SK-N-SH treated with all-trans-retinoic acid at 6 μM for 48 hours (cell line): ENCODE data around the gene KRT23.

Source experiments
- ATAC-seq: fragments of 200-7000 bp; cut with Tn5 transposase; 3 replicates; pipeline ENCODE4 v1.9.1; 2020; ENCODE audit warnings: mild to moderate bottlenecking, moderate library complexity
- ARNTL ChIP-seq: fragments of 450-650 bp; formaldehyde crosslinking; IDR thresholded peaks from 2 replicates; pipeline ENCODE4 v1.5.0; 2020; ENCODE audit warnings: low read depth, mild to moderate bottlenecking, moderate library complexity, borderline replicate concordance
- CSDC2 ChIP-seq: fragments of 250-450 bp; sonication (Bioruptor Pico); IDR thresholded peaks from 2 replicates; pipeline ENCODE4 v1.5.0; 2020; ENCODE audit warnings: mild to moderate bottlenecking, moderate library complexity
- ISL1 ChIP-seq: fragments of 250-450 bp; sonication (Bioruptor Pico); IDR thresholded peaks from 2 replicates; pipeline ENCODE4 v2.1.2; 2022; ENCODE audit warnings: mild to moderate bottlenecking, moderate library complexity
- OSR1 ChIP-seq: fragments of 250-450 bp; sonication (Bioruptor Pico); IDR thresholded peaks from 2 replicates; pipeline ENCODE4 v1.8.0; 2022; ENCODE audit warnings: moderate library complexity, mild to moderate bottlenecking, inconsistent platforms
- POU6F1 ChIP-seq: fragments of 250-450 bp; sonication (Bioruptor Pico); IDR thresholded peaks from 2 replicates; pipeline ENCODE4 v1.8.0; 2021; ENCODE audit warnings: low read depth, mild to moderate bottlenecking, moderate library complexity, borderline replicate concordance
- PPARA ChIP-seq: fragments of 250-450 bp; sonication (Bioruptor Pico); IDR thresholded peaks from 2 replicates; pipeline ENCODE4 v1.5.0; 2020; ENCODE audit warnings: mild to moderate bottlenecking, borderline replicate concordance
- RARB ChIP-seq: fragments of 250-450 bp; sonication (Bioruptor Pico); IDR thresholded peaks from 2 replicates; pipeline ENCODE4 v1.8.0; 2021; ENCODE audit warnings: mild to moderate bottlenecking, moderate library complexity
- TCF4 ChIP-seq: fragments of 250-450 bp; sonication (Bioruptor Pico); IDR thresholded peaks from 2 replicates; pipeline ENCODE4 v1.8.0; 2021; ENCODE audit warnings: mild to moderate bottlenecking, moderate library complexity, borderline replicate concordance
- TSHZ2 ChIP-seq: fragments of 250-450 bp; sonication (Bioruptor Pico); IDR thresholded peaks from 2 replicates; pipeline ENCODE4 v1.5.0; 2020; ENCODE audit warnings: mild to moderate bottlenecking, moderate library complexity
- ZFP30 ChIP-seq: fragments of 450-650 bp; formaldehyde crosslinking; IDR thresholded peaks from 2 replicates; pipeline ENCODE4 v1.5.0; 2022; ENCODE audit warnings: mild to moderate bottlenecking, moderate library complexity
- ZNF70 ChIP-seq: fragments of 450-650 bp; formaldehyde crosslinking; IDR thresholded peaks from 2 replicates; pipeline ENCODE4 v1.5.0; 2020; ENCODE audit warnings: mild to moderate bottlenecking, moderate library complexity
- ZNF8 ChIP-seq: fragments of 450-650 bp; formaldehyde crosslinking; IDR thresholded peaks from 2 replicates; pipeline ENCODE4 v1.5.0; 2020; ENCODE audit warnings: mild to moderate bottlenecking, moderate library complexity
- TF ChIP-seq, protein P1 (sequence below): fragments of 250-450 bp; sonication (Bioruptor Pico); IDR thresholded peaks from 2 replicates; pipeline ENCODE4 v1.5.1; 2020; ENCODE audit warnings: low read depth, mild to moderate bottlenecking, moderate library complexity
- TF ChIP-seq, protein P2 (sequence below): fragments of 250-450 bp; sonication (Bioruptor Pico); IDR thresholded peaks from 2 replicates; pipeline ENCODE4 v1.5.1; 2021; ENCODE audit warnings: mild to moderate bottlenecking, moderate library complexity

KRT23 gene

GRCh38 chr17:40873801-40874200, 63.6 kb downstream of the KRT23 start:
- no peak for ATAC-seq

DNA sequence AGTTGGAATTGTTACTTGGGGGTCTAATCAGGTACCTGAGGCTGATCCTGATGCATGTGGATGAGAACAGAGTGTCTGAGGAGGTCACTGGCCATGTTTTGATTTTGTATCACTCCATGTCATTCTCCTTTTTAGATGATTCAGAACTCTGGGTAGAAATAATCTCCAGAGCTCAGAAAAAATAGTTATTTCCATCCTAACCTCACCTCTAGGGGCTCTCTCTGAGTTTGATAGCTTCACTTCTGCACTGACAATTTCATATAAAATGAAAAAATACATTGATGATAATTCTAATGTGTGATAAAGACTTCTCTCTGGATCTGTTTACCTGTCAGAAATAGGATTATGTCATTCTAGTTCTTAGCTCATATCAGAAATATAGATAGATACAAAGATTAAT, 64.2 kb downstream of the KRT23 start:
- TF ChIP-seq ARNTL (CRISPR knock-in tag) (no peak), TSHZ2 (CRISPR knock-in tag) (no peak), ZNF70 (no peak), CSDC2 (CRISPR knock-in tag) (no peak), POU6F1 (CRISPR knock-in tag) (no peak), ISL1 (CRISPR knock-in tag) (no peak), ZFP30 (no peak)
- TF ChIP-seq, protein P1, sequence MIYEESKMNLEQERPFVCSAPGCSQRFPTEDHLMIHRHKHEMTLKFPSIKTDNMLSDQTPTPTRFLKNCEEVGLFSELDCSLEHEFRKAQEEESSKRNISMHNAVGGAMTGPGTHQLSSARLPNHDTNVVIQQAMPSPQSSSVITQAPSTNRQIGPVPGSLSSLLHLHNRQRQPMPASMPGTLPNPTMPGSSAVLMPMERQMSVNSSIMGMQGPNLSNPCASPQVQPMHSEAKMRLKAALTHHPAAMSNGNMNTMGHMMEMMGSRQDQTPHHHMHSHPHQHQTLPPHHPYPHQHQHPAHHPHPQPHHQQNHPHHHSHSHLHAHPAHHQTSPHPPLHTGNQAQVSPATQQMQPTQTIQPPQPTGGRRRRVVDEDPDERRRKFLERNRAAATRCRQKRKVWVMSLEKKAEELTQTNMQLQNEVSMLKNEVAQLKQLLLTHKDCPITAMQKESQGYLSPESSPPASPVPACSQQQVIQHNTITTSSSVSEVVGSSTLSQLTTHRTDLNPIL (CRISPR knock-in tag) = no peak
- ATAC-seq = no peak

More at GRCh38 chr17:40873801-40874200, 63.6 kb downstream of the KRT23 start:
- TF ChIP-seq ZNF8 (no peak), PPARA (CRISPR knock-in tag) (no peak), TCF4 (no peak), TSHZ2 (CRISPR knock-in tag) (no peak), RARB (CRISPR knock-in tag) (no peak), OSR1 (CRISPR knock-in tag) (no peak)
- TF ChIP-seq, protein P1 (CRISPR knock-in tag) = no peak
- TF ChIP-seq, protein P2, sequence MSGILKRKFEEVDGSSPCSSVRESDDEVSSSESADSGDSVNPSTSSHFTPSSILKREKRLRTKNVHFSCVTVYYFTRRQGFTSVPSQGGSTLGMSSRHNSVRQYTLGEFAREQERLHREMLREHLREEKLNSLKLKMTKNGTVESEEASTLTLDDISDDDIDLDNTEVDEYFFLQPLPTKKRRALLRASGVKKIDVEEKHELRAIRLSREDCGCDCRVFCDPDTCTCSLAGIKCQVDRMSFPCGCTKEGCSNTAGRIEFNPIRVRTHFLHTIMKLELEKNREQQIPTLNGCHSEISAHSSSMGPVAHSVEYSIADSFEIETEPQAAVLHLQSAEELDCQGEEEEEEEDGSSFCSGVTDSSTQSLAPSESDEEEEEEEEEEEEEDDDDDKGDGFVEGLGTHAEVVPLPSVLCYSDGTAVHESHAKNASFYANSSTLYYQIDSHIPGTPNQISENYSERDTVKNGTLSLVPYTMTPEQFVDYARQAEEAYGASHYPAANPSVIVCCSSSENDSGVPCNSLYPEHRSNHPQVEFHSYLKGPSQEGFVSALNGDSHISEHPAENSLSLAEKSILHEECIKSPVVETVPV (CRISPR knock-in tag) = no peak
